Frontal cortex (tissue), 4 donors: ENCODE measurements around the gene TK1. TPM values are rescaled to one million over a fixed set of nuclear protein-coding genes. Genes with fewer than 3 reads are reported as not detected.
"Not testable (repeated sequence)": the region's sequence is repeated elsewhere in the genome, so short reads cannot be mapped to it uniquely, and the experiment has no call there.

Source experiments
- DNase-seq, 2 donors: peaks; one replicate each; pipeline ENCODE4 v3.0.0; 2012; ENCODE audit warnings: low spot score in 2 of 2
- FAIRE-seq: peaks from 2 replicates; lab custom pipeline; 2012; peaks lifted over from hg19 to GRCh38; lab: Jason Lieb, UNC
- total RNA-seq: library from RNA; depleted of rRNA; stranded (reverse); fragments of >200 nt; gene quantifications from one replicate; pipeline ENCODE4 v1.2.3, GENCODE V29; 2014
- donor health status: control.
- donor health status: control.
- donor health status: control.

The TK1 gene
- total RNA-seq, 1 donor from 2014 or later, result 3.7 TPM

DNA sequence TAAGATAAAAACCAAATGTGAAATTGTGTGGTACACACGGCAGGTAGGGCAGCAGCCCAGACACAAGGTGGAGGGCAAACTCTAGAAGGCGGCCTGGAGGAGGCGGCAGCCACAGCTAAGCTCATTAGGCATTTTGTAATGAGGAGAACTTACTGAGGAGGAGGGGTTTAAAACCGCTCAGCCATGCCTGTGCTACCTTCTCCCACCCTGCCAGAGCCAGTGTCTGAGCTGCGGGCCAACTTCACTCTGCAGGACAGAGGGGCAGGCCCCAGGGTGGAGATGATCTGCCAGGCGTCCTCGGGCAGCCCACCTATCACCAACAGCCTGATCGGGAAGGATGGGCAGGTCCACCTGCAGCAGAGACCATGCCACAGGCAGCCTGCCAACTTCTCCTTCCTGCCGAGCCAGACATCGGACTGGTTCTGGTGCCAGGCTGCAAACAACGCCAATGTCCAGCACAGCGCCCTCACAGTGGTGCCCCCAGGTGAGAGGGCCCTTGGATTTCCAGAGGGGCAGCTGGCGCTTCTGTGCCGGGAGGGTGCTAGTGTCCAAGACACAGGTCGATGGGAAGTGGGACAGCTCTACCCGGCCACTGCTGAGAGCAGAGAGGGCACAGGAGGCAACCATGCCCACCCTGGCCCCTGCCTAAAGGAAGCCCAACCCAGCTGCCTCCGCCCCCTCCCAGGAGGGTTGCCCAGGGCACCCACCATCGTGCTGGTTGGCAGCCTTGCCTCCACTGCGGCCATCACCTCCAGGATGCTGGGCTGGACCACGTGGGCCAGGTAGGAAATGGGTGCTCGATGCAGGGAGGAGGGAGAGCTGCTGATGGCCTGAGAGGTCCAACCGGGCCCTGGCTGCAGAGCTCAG, 22.7 kb downstream of the TK1 start:
- no peak for DNase-seq
- no peak for FAIRE-seq

DNA sequence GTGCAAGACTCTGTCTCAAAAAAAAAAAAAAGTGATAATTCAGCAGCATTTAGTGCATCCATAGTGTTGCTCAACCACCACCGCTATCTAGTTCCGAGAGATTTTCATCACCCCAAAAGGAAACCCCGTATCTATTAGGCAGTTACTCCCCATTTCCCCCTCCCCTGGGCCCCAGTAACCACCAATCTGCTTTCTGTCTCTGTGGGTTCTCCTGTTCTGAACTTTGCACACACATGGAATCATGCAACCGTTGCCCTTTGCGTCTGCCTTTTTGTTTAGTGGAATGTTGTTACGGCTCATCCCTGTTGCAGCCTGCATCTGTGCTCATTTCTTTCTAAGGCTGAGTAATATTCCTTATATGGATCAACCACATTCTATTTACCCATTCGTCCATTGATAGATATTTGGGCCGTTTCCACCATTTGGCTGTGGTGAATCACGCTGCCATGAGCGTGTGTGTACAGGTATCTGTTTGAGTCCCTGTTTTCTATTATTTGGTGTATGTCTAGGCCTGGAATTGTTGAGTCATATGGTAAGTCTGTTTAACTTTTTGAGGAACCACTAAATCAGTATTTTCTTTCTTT, 27.2 kb downstream of the TK1 start:
- FAIRE-seq, result no peak

DNA sequence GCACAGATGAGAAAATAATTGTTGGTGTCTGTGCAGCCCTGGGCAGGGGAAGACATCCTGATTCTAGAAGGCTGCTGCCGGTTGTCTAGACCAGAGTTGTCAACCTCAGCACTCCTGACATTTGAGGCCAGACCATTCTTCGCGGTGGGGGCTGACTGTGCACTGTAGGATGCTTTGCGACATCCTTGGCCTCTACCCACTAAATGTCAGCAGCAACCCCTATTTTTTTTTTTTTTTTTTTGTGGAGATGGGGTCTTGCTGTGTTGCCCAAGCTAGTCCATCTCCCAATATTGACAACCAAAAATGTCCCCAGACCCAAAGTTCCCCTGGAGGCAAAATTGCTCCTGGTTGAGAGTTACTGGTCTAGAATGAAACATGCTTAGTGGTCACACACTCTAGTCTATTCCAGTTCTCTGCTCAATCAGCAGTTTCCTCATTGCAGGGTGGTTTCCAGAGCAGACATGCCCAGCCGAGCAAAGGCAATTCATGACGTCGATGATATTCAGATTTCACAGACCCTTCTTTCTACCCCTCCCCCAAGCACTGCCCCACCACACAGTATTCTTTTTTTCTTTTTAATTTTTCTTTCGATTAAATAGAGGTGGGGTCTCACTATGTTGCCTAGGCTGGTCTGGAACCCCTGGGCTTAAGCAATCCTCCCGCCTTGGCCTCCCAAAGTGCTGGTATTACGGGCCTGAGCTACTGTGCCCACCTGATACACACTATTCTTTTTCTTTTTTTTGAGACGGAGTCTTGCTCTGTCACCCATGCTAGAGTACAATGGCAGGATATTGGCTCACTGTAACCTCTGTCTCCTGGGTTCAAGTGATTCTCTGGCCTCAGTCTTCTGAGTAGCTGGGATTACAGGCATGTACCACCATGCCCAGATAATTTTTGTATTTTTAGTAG, 31.7 kb downstream of the TK1 start:
- FAIRE-seq (no peak), DNase-seq (no peak)

More for the DNA sequence above, 27.2 kb downstream of the TK1 start:
- no peak for DNase-seq

DNA sequence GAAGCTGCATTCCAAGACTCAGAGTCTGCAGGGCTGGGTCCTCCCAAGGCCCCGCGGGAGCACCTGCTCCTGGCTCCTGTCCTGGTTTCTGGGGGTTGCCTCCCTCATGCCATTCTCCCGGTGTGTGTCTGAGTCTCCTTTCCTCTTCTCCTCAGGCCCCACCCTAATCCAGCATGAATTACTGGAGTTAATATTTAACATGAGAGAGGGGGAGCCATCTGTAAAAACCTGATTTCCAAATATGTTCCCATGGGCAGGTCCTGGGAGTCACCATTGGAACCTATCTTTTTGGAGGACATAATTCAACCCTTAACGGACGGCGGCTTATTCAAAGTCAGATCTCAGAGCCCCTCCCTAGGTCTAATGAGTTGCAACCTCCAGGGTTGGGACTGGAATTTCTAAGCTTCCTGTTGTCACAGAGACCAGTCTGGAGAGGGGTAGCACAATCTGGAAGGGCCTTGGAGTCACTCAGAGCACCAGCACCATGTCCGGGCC, 35.3 kb downstream of the TK1 start:
- DNase-seq (no peak), FAIRE-seq (no peak)

DNA sequence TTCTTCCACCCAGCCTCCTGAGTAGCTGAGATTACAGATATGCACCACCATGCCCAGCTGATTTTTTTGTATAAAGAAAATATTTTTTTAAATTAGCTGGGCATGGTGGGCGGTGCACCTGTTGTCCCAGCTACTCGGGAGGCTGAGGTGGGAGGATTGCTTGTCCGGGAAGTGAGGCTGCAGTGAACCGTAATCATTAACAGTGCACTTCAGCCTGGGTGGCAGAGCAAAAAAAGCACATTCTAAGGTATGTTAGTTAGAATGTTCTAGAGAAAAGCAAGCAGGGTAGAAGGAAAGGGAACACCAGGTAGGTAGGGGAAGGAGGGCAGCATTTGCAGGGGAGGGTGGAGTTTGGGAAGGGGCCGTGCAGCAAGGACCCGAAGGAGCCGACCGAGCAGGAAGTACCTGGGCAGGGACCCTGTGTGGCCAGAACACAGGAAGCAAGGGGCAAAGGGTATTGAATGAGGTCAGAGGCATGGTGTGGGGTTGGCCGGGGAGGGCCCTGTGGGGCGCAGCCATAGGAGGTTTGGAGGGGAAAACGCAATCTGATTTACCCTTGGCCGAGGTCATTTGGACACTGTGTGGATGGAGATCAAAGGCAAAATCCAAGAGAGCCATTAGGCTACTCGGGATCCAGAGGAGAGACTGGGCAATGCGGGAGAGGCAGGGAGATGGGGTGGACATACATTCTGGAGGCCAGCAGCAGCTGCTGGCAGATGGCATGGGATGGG, 38.4 kb downstream of the TK1 start:
- DNase-seq (no peak), FAIRE-seq (no peak)

DNA sequence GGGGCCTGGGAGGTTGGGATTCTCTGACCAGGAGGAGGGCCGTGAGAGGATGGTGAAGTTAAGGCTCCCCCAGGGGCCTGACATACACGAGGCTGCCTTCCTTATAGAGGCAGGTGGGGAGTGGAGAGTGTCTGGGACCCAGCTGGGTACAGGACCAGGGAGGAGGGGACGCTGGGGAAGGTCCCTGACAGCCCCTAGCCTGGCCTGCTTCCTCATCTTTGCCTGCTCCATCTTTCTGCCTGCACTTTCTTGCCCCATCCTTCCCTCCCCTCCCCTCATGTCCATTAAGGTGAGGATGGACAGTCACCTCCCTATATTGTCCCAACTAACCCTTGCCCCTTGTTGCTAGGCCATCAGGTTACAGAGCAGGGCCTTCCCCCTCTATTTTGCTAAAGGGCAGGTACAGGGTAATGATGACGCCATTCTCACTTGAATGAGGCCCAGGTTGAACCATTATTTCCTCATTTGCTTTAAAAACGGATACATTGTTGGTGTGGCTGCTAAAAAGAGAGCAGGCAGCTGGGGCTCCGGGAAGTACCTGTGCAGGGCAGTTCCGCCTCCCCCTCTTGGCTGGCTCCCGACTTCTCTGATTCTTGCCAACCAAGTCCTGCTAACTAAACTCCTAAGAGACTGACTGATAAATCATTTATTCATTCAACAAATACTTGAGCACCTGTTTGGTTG, 39.4 kb downstream of the TK1 start:
- DNase-seq (no peak), FAIRE-seq (no peak)

DNA sequence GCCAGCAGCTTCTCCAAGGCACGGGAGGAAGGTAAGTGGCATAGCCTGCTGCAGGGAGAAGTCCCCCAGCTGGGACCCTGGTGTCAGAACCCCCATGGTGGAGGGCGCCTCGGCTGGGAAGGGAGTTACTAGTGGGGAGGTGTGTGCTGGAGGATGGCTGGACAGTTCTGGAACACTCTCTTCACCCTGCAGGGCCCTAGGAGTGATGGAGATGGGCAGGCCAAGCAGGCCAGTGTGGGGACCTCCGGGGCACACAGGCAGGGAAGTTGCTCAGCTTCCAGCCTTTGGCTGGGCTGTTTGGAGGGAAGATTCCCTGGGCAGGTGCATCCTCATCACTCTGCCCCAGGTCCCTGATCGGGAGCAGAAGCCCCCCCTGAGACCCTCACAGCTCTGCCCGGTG, 40.0 kb downstream of the TK1 start:
- no peak for FAIRE-seq
- DNase-seq, result no peak

DNA sequence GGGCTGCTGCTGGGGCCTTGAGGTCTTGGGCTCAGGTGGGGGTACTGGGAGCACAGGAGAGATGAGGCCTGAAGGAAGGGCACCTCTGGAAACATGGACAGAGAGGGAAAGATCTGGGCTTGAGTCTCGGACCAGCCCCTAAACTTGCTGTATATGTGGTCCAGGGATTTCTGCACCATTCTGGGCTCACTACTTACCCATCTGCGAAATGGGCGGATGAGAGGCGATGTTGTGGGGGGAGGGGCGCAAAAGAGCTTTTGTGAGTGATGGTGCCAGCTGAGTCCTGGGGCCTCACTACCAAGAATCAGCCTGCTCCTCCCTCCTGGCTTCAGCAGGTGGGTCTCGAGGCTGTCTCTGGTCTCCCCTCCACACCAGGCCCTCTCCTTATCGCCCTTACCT, 40.4 kb downstream of the TK1 start:
- no peak for FAIRE-seq
- no peak for DNase-seq

DNA sequence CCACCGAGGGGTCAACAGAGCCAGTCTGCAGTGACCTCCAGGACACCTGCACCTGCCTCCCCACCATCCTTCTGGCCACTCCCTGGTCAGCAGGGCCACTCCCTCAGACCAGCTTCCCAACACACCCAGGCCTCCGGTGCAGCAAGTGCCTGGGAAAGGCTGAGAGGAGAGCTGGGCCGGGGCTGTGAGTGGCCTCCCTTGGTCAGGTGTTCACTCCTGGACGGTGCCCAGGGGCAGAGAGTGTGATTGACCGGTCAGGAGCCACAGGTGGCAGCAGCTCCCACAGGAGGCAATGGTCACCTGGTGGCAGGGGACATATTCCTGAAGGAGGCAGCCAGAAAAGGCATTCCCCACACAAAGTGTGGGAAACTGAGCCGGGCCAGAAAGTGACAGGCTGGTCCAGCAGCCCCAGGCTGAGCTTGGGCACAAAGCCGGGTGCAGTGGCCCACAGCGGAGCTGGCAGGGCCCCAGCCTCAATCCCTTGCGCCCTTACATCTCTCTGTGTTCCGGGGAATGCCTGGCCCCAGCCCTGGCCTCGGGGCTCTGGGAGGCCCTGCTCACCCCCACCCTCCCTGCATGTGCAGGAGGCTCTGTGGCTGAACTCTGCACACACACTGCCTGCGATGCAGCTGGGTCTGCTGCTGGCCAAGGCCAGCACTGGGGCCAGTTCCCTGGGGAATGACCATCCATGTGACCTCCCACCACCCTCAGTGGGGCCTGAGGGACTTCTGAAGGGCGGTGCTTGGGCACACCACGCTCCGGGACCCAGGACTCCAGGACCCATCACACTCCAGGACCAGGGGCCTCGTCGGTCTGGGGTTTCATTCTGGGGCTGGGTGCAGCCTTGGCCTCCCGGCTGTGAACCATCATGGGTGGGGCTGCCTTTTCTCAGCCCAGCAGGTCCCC, 41.9 kb downstream of the TK1 start:
- FAIRE-seq (no peak), DNase-seq (no peak)

DNA sequence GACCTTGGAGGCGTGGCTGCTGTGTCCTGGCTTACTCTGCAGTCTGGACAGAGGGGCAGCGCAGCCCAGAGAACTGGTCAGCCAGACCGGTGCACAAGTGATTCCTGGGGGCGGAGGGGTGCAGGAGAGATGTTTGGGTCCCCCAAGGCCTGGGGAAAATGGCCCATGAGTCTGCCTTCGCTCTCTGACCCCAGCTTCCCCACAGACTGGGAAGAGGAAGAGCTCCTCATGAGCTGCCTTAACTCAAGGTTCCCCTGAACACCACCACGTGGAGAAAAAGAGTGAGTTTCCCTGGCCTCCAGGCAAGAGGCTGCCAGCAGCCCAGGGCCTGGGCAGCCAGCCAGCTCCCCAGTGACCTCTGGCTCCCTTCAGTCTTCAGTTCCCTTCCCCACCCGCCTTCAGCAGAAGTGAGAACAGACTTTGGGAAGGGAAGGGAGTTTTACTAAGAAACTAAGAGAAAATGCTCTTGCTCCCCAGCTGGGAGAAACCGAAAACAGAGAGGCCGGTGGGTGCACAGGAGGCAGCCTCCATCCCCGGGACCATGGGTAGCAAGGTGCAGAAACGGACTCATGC, 42.6 kb downstream of the TK1 start:
- DNase-seq (peak in 1 of 2 donors; percentile 72), FAIRE-seq (no peak)

DNA sequence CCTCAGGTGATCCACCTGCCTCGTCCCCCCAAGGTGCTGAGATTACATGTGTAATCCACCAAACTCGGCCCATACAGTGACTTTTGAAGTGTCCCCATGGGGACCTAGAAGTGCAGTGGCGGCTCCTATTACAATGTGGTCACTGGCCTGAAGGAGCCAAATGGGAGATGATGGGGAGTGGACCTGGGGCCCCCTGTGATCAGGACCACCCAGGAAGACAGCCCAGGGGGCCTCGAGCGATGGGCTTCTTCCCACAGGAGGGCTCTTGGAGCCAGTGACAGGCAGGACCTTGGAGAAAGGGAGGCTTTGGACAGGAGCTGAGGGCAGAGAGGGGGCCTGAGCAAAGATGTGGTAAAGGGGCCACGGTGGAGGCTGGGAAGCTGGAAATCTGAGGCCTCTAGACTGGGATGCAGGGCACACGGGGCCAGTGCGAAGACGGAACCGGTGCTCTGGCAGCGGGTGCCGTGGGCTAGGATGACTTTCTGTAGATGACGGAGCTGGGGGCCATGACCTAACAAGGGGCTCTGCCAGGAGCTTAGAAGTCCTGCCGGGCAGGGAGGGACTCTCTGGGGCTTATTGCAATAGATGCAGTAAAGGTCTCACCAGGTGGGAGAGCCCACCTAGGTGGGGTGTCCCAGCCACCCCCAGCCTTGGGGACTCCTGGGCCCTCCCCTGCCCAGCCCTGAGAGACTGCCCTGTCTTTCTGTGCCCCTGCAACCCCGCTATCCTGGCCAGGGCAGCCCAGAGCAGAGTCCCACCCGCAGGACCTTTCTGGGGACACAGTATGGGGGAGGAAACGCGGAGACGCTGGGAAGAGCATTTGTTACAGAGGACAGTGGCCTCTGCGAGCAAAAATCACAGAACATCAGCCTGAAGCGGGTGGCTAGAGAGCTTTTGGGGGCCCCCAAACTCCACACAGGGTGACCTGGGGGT, 43.4 kb downstream of the TK1 start:
- no peak for FAIRE-seq
- DNase-seq, result no peak

DNA sequence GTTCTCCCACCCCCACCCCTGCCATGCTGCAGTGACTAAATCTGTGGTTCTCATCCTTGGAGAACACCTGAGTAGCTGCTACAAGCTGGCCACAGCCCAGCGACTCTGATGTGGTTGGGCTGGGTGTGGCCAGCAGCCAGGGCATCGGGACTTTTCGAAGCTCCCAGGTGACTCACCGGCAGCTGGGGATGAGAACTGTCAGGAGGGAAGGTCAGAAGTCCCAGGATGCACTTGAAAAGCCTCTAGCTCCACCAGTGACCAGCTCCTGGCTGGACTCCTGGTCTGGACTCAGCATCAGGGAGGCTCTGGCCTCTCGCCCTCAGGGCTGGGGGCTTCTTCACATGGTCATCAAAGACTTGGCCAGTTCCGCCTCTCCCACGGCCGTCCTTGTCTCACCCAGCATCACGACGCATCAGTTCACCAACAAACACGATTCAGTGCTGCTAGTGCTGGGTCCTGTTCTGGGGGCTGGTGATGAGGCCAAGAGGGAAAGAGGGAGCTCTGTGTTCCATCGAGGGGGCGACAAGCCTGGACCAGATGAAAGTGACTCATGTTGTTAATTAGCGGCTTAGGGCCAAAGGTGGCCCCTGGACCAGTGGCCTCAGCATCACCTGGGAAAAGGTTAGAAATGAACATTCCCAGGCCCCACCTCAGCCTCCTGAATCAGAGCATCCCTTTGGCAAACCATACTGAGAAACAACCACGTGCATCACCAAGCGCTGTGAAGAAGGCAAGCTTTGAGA, 44.6 kb downstream of the TK1 start:
- FAIRE-seq (no peak), DNase-seq (no peak)

DNA sequence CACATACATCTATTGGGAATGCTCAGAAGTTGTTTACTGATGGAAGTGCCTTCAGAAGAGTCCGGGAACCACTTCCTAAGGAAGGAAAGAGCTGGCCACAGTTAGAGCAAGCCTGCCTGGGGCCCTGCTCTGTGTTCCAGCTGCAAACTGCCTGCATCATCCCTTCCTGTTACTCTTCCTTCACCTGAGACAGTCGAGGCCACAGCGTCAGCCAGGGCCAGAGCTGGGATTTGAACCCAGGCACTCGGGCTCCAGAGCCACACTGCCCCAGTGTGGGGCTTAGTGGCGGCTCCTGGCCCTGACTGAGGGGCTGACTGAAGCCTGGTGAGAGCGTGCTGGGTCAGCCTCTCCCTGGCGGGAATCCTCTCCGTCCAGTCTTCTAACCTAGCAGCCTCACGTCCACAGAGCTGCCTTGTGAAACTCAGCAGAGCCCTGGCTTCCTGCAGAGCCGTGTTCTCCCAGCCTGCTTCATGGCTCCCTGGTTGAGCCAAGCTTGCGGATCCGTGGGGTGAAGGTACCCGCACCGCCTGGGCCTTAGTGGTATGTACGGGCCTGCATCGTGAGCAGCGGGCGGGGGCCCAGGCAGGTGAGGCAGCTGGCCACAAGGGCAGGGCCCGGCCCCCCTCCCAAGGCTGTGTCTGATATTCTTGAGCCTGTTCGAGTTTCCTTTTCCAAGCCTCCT, 45.3 kb downstream of the TK1 start:
- no peak for DNase-seq
- no peak for FAIRE-seq

DNA sequence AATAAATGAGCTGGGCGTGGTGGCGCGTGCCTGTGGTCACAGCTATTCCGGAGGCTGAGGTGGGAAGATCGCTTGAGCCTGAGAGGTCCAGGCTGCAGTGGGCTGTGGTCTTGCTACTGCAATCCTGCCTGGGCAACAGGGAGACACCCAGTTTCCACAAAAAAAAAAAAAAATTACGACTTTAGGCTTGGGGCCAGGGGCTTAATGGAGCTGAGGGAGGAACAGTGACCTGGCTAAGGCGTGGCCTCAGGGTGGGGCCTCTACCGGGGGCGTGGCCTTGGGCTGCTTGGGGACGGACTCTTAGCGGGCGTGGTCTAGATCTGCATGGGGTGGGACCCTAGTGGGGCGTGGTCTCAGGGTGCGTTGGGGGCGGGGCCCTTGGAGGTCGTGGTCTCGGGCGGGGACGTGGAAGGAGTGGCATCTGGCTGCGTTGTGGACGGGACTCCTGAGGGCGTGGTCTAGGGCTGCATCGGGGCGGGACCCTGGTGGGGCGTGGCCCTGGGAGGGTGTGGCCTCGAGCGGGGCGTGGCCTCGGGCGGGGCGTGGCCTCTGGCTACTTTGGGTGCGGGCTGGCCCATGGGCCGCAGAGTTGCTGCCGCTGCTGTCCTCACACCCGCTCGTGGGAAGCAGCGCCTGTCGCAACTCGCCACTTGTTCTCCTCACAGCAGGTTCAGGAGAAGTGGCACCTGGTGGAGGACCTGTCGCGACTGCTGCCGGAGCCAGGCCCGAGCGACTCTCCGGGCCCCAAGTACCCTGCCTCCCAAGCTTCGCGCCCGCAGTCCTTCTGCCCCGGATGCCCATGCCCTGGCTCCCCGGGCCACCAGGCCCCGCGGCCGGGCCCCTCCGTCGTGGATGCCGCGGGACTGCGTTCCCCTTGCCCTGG, 46.4 kb downstream of the TK1 start:
- FAIRE-seq (no peak), DNase-seq (peak in 1 of 2 donors; percentile 61)

DNA sequence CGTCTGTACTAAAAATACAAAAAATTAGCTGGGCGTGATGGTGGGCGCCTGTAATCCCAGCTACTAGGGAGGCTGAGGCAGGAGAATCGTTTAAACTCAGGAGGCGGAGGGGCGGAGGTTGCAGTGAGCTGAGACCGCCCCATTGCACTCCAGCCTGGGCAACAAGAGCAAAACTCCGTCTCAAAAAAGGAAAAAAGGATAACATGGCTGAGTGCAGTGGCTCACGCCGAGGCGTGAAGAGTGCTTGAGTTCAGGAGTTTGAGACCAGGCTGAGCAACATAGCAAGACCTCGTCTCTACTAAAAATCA, 47.0 kb downstream of the TK1 start:
- FAIRE-seq, DNase-seq: not testable (repeated sequence)
